CD4-positive, alpha-beta T cell (primary cell): ENCODE data around the gene RNF207. TPM values are rescaled to one million over a fixed set of nuclear protein-coding genes. Genes with fewer than 3 reads are reported as not detected.

Source experiments
- ATAC-seq: fragments of 200-7000 bp; cut with Tn5 transposase; one replicate; pipeline ENCODE4 v1.10.0; 2022; ENCODE audit warnings: mild to moderate bottlenecking; ENCODE audit not compliant: poor library complexity
- CTCF ChIA-PET: fragments of 350-600 bp; sonication (Branson Sonifier 250); formaldehyde crosslinking; loops from one replicate; lab custom pipeline; 2021; ENCODE audit warnings: antibody characterized with exemption, inconsistent platforms; lab: Charles Lee
- POLR2A ChIA-PET: fragments of 350-600 bp; sonication (Branson Sonifier 250); formaldehyde crosslinking; loops from one replicate; lab custom pipeline; 2021; ENCODE audit warnings: antibody characterized with exemption, inconsistent platforms; lab: Charles Lee
- DNase-seq, 14 experiments: peaks; one replicate each; pipeline ENCODE4 v3.0.0-alpha.2; 2013 to 2020; ENCODE audit warnings: mixed read lengths in 2 of 14
- H3K27ac ChIP-seq, 2 donors: one replicate each; pipeline versions ENCODE4 v1.5.1 to v1.7.0; 2013; ENCODE audit warnings: low read length in 2 of 2, low read depth in 1 of 2, mild to moderate bottlenecking in 1 of 2
- H3K27me3 ChIP-seq, 2 experiments: 1 replicate in 1 of 2; 2 replicates in 1 of 2; pipeline versions ENCODE4 v1.6.1 to v1.7.0; 2013; ENCODE audit warnings: low read length in 2 of 2, control low read depth in 1 of 2, mild to moderate bottlenecking in 1 of 2, moderate library complexity in 1 of 2; ENCODE audit not compliant: insufficient read depth in 2 of 2, control insufficient read depth in 1 of 2
- H3K36me3 ChIP-seq: one replicate; pipeline ENCODE4 v1.6.1; 2013; ENCODE audit warnings: low read length, control low read depth; ENCODE audit not compliant: insufficient read depth
- H3K4me1 ChIP-seq: one replicate; pipeline ENCODE4 v1.6.1; 2013; ENCODE audit warnings: low read length, control low read depth; ENCODE audit not compliant: insufficient read depth
- H3K4me3 ChIP-seq: one replicate; pipeline ENCODE4 v1.5.1; 2013; ENCODE audit warnings: mild to moderate bottlenecking, low read length, moderate library complexity
- H3K9me3 ChIP-seq, 2 experiments: 1 replicate in 1 of 2; 2 replicates in 1 of 2; pipeline versions ENCODE4 v1.6.1 to v1.7.0; 2013; ENCODE audit warnings: low read length in 2 of 2, mild to moderate bottlenecking in 2 of 2, control low read depth in 1 of 2, moderate library complexity in 1 of 2; ENCODE audit not compliant: control insufficient read depth in 1 of 2, insufficient read depth in 1 of 2
- H3K27ac Mint-ChIP-seq: one replicate; pipeline ENCODE4 v1.8.0; 2020; ENCODE audit warnings: mixed read lengths
- H3K27me3 Mint-ChIP-seq: one replicate; pipeline ENCODE4 v1.8.0; 2021; ENCODE audit warnings: mixed read lengths
- H3K36me3 Mint-ChIP-seq: one replicate; pipeline ENCODE4 v1.8.0; 2021; ENCODE audit warnings: low read depth, mixed read lengths
- H3K4me1 Mint-ChIP-seq: one replicate; pipeline ENCODE4 v1.8.0; 2021; ENCODE audit warnings: low read depth, mixed read lengths
- H3K4me3 Mint-ChIP-seq: one replicate; pipeline ENCODE4 v1.8.0; 2020; ENCODE audit warnings: mild to moderate bottlenecking, mixed read lengths
- H3K9me3 Mint-ChIP-seq: one replicate; pipeline ENCODE4 v1.8.0; 2020; ENCODE audit warnings: mixed read lengths
- CTCF ChIP-seq: fragments of 200-600 bp; IDR thresholded peaks from one replicate; pipeline ENCODE4 v1.8.0; 2022; ENCODE audit warnings: antibody characterized with exemption, mild to moderate bottlenecking
- intact Hi-C, 2 experiments: fragments of 100-400 bp; cut with DNase I in 1 of 2; cut with micrococcal nuclease in 1 of 2; formaldehyde crosslinking; loops; one replicate each; pipeline versions ENCODE4 v1.15.1 to v1.9.0; 2023 to 2025; cut with DNase I, micrococcal nuclease
- total RNA-seq, 174 experiments: library from RNA in 2 of 174; stranded (reverse) in 2 of 174; gene quantifications; one replicate each; pipeline ENCODE4 v1.2.3 and lab custom pipeline; 2021 to 2026

The RNF207 gene
- total RNA-seq, 2 experiments from 2014 or later = 5.4 to 6.8 TPM

- Histone ChIP-seq H3K36me3 (no peaks in the 10 kb centered on the region), H3K9me3 (no peaks in the 10 kb centered on the region), H3K27me3 (peaks cover 12 to 13% of the 10 kb centered on the region in 2 experiments), H3K4me1 (peaks cover 18% of the 10 kb centered on the region), H3K27ac (no peak overlapping the region), H3K4me3 (no peak overlapping the region)
- no peak for ATAC-seq
- no peak for TF ChIP-seq CTCF
- intact Hi-C loops = no loop called here
- Mint-ChIP-seq H3K9me3 (no peaks in the 10 kb centered on the region), H3K36me3 (no peaks in the 10 kb centered on the region), H3K4me1 (peaks cover 4% of the 10 kb centered on the region), H3K27me3 (peaks cover 11% of the 10 kb centered on the region), H3K27ac (no peak overlapping the region), H3K4me3 (peak overlapping the region; percentile 77)
- no peak for DNase-seq
- ChIA-PET POLR2A (no interaction called here), CTCF (no interaction called here)
Observed at GRCh38 chr1:6258675-6259074, 52.8 kb downstream of the RNF207 start.

- peaks cover 11% of the 10 kb centered on the region for H3K27me3 Mint-ChIP-seq
- no peak overlapping the region for H3K27ac Mint-ChIP-seq
- H3K27me3 ChIP-seq = peaks cover 12 to 13% of the 10 kb centered on the region in 2 experiments
- intact Hi-C loops = no loop called here
- no peaks in the 10 kb centered on the region for H3K36me3 Mint-ChIP-seq
- ChIA-PET POLR2A (interaction anchor here (0.7 kb wide), 1 partner anchor 135 kb away, joined by 3 read pairs; no protein-coding TSS in a partner anchor), CTCF (interaction anchor here (2.9 kb wide), 1 partner anchor 15 kb away, joined by 7 read pairs; no protein-coding TSS in a partner anchor)
- peaks cover 18% of the 10 kb centered on the region for H3K4me1 ChIP-seq
- no peaks in the 10 kb centered on the region for H3K9me3 Mint-ChIP-seq
- peaks cover 4% of the 10 kb centered on the region for H3K4me1 Mint-ChIP-seq
- H3K4me3 Mint-ChIP-seq = peak overlapping the region; percentile 77
- peak overlapping the region; percentile 46 for H3K4me3 ChIP-seq
- TF ChIP-seq CTCF = no peak
- ATAC-seq (peak; percentile 70), DNase-seq (peak; percentile 45 to 90 (median 67))
- H3K27ac ChIP-seq = no peak overlapping the region
- no peaks in the 10 kb centered on the region for H3K36me3 ChIP-seq
- H3K9me3 ChIP-seq = no peaks in the 10 kb centered on the region
Observed at GRCh38 chr1:6259491-6260362, 53.8 kb downstream of the RNF207 start.

GRCh38 chr1:6260433-6260934 is 54.6 kb downstream of the RNF207 start:
- peaks cover 12 to 13% of the 10 kb centered on the region in 2 experiments for H3K27me3 ChIP-seq
- Mint-ChIP-seq H3K4me1 (peaks cover 4% of the 10 kb centered on the region), H3K4me3 (no peak overlapping the region), H3K27ac (no peak overlapping the region), H3K9me3 (no peaks in the 10 kb centered on the region), H3K36me3 (no peaks in the 10 kb centered on the region), H3K27me3 (peaks cover 11% of the 10 kb centered on the region)
- H3K9me3 ChIP-seq = no peaks in the 10 kb centered on the region
- intact Hi-C loops = no loop called here
- H3K4me3 ChIP-seq = peak overlapping the region; percentile 46
- H3K36me3 ChIP-seq = no peaks in the 10 kb centered on the region
- DNase-seq (peak in 3 of 14 experiments; percentile 13 to 59 (median 39)), ATAC-seq (peak; percentile 22)
- ChIA-PET POLR2A (no interaction called here), CTCF (interaction anchor here (2.9 kb wide), 1 partner anchor 16 kb away, joined by 7 read pairs; no protein-coding TSS in a partner anchor)
- H3K27ac ChIP-seq = no peak overlapping the region
- no peak for TF ChIP-seq CTCF
- H3K4me1 ChIP-seq = peaks cover 18% of the 10 kb centered on the region
